Mucosa of rectum (tissue), 2 donors: ENCODE results near the gene MED26.
A peak's percentile ranks its signal among the peaks of the same experiment; 100 is the strongest.
"Not testable (repeated sequence)": the region's sequence is repeated elsewhere in the genome, so short reads cannot be mapped to it uniquely, and the experiment has no call there.

Experiments used
- H3K27ac ChIP-seq, 2 donors: one replicate each; pipeline ENCODE4 v1.7.0; 2013; ENCODE audit warnings: inconsistent platforms in 2 of 2, low read depth in 2 of 2, low read length in 2 of 2
- H3K27me3 ChIP-seq, 2 donors: one replicate each; pipeline ENCODE4 v1.7.0; 2013; ENCODE audit warnings: low read length in 2 of 2; ENCODE audit not compliant: control insufficient read depth in 2 of 2, insufficient read depth in 2 of 2
- H3K36me3 ChIP-seq, 2 donors: one replicate each; pipeline ENCODE4 v1.7.0; 2013; ENCODE audit warnings: low read length in 2 of 2; ENCODE audit not compliant: control insufficient read depth in 2 of 2, insufficient read depth in 2 of 2
- H3K4me1 ChIP-seq, 2 donors: one replicate each; pipeline ENCODE4 v1.7.0; 2013; ENCODE audit warnings: low read length in 2 of 2, mild to moderate bottlenecking in 1 of 2; ENCODE audit not compliant: control insufficient read depth in 2 of 2, insufficient read depth in 2 of 2
- H3K4me3 ChIP-seq, 2 donors: one replicate each; pipeline ENCODE4 v1.7.0; 2013; ENCODE audit warnings: low read length in 2 of 2
- H3K9ac ChIP-seq, 2 donors: one replicate each; pipeline ENCODE4 v1.7.0; 2013; ENCODE audit warnings: low read length in 2 of 2, low read depth in 1 of 2, mild to moderate bottlenecking in 1 of 2
- H3K9me3 ChIP-seq, 2 donors: one replicate each; pipeline ENCODE4 v1.7.0; 2013; ENCODE audit warnings: low read length in 2 of 2; ENCODE audit not compliant: control insufficient read depth in 2 of 2
- donor health status: healthy.
- donor health status: Normal muscosa, but diverticular disease.

The MED26 gene

DNA sequence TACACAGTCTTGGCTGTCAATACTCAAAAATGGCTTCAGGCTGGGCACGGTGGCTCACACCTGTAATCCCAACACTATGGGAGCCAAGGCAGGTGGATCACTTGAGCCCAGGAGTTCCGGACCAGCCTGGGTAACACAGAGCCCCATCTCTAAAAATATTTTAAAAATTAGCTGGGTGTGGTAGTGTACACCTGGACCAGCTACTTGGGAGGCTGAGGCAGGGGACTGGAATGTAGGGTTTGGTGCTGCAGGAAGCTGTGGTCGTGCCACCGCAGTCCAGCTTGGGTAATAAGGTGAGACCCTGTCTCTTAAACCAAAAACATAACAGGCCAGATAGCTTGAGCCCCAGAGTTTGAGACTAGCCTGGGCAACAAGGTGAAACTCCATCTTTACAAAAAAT lies 79.0 kb downstream of the MED26 start:
- Histone ChIP-seq H3K27me3 (no peaks in the 10 kb centered on the region), H3K27ac (no peak overlapping the region), H3K9ac (no peak overlapping the region), H3K4me1 (no peaks in the 10 kb centered on the region), H3K4me3 (no peak overlapping the region), H3K36me3 (peaks cover 15% of the 10 kb centered on the region in 2 donors), H3K9me3 (no peaks in the 10 kb centered on the region)

DNA sequence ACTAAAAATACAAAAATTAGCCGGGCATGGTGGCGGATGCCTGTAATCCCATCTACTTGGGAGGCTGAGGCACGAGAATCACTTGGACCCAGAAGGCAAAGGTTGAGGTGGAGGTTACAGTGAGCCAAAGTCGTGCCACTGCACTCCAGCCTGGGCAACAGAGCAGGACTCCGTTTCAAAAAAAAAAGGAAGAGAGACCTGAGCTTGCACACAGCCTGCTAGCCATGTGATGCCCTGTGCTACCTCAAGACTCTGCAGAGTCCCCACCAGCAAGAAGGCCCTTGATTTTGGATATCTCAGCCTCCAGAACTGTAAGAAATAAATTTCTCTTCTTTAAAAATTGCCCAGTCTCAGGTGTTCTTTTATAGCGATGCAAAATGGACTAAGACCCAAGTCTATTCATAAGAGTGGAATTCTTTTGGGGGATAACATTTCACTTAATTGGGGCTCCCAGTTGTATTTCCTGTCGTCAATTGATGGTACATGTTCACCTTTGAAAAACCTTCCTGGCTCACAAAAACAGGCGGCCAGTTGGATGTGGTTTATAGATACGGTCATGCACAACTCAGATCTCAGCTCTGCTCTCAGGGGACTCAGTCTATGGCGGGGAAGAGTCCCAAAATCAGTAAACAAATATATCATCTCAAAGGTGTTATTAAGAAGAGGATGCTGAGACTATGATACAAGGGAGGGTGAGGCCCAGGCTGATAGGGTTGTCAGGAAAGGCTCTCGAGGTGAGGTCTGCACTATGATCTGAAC lies 83.4 kb downstream of the MED26 start:
- Histone ChIP-seq H3K36me3 (peaks cover 2 to 3% of the 10 kb centered on the region in 2 donors), H3K9me3 (no peaks in the 10 kb centered on the region), H3K27me3 (no peaks in the 10 kb centered on the region), H3K27ac (no peak overlapping the region), H3K4me1 (peaks cover 17 to 19% of the 10 kb centered on the region in 2 donors), H3K4me3 (no peak overlapping the region), H3K9ac (no peak overlapping the region)

DNA sequence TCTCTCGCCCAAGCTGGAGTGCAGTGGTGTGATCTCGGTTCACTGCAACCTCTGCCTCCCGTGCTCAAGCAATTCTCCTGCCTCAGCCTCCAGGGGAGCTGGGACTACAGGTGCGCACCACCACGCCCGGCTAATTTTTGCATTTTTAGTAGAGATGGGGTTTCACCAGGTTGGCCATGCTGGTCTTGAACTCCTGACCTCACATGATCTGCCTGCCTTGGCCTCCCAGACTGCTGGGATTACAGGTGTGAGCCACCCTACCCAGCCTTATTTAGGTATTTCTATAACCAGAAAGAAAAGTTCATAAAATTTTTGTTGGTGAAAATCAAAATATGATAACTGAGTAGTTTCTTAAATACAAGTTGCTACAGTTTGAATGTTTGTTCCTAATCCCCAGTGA lies 84.3 kb downstream of the MED26 start:
- not testable (repeated sequence) for H3K4me3 ChIP-seq, H3K27ac ChIP-seq, H3K27me3 ChIP-seq, H3K9ac ChIP-seq, H3K9me3 ChIP-seq, H3K36me3 ChIP-seq
- peaks cover 17 to 19% of the 10 kb centered on the region in 2 donors for H3K4me1 ChIP-seq

DNA sequence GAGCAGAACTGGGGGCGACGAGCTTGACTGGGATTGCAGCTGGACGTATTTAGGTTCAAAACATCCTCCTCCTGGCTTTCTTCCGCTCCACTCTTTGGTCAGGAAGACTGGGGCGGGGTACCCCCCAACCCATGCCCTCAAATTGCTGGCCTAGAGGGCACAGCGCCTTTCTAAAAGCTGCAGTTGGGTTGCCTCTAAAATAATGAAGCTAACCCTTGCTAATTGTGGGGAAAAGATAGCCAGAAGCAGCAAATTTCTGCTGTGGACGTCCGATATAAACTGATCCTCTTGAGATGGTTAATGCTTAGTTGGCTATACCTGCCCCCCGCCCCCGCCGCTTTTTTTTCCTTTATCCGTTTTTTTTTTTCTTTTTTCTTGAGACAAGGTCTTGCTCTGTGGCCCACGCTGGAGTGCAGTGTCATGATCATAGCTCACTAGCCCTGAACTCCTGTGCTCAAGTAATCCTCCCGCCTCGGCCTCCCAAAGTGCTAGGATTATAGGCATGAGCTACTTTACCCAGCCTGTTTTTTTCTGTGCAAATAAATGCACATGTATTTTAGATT lies 85.0 kb downstream of the MED26 start:
- peaks cover 5 to 8% of the 10 kb centered on the region in 2 donors for H3K36me3 ChIP-seq
- peak overlapping the region; percentile 64 to 87 for H3K27ac ChIP-seq
- H3K4me1 ChIP-seq = peaks cover 17 to 19% of the 10 kb centered on the region in 2 donors
- H3K4me3 ChIP-seq = peak overlapping the region; percentile 85 to 96
- H3K27me3 ChIP-seq = no peaks in the 10 kb centered on the region
- H3K9me3 ChIP-seq = no peaks in the 10 kb centered on the region
- H3K9ac ChIP-seq = peak overlapping the region; percentile 92 to 95

DNA sequence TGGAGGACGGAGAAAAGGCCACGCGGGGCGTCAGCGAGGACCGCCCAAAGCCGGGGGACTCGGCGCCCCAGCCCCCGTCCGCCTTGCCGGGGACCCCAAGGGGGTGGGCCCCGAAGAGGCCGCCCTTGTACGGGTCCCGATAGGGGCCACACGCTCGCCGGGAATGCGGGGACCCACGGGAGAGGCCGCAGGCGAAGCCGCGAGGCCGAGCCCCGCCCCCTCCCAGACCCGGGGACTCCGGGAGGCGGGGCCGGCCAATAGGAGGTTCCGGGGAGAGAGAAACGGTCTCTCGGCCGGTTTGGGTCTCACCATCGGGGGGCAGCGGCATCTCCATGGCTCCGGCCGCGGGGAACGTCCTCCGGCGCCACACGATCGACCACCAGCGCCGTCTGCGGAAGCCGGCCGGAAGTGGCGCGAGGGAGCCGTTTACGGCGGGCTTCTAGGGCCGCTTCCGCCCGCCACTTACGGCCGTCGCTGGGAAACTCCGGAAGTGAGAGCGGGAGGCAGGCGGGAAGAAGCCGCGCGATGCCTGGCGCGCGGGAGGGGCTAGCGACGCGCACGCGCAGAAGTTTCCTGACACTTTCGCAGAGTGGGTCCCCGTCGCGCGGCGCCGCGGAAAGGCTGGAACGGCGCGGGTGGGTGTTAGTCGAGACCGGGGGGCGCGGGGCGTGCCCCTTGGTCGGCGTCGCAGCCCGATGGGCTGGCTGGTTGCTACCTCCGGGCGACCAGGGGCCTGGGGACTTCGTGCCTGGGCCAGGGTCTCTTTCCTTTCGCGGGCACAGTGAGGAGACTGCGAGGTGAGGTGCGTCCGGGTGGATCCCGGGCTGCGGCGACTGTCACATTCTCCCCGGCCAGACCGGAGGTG lies 85.7 kb downstream of the MED26 start, which contains the start of gene CHERP:
CHERP (minus strand) TSS at position 393 of the 865 bp plus-strand sequence; CDS start at position 334, 59 bp downstream.
- peak within 1 kb of the TSS; percentile 85 to 96 for H3K4me3 ChIP-seq

DNA sequence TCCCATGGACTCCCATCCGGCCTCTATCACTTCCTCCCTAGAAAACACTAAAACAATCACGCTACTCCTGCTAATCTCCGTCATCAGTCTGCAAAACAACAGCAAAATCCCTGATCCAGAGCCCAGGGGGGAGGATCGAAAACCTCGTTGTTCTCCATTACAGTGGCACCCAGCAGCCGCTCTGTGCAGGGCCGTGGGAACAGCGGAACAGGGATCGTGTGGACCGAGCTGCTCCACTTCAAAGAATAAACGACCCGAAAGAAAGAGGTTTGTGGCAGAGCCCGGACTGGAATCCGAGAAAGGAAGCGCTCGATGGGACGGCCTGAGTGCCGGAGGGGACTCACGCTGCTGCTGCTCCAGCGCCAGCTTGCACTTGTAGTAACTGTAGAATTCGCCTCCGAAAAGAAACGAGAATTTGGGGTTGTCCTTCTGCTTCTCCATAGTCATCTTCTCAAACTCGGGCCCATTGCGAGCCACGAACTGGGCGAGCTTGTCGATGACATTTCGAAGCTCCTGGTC lies 86.4 kb downstream of the MED26 start:
- Histone ChIP-seq H3K27me3 (no peaks in the 10 kb centered on the region), H3K4me1 (peaks cover 17 to 19% of the 10 kb centered on the region in 2 donors), H3K4me3 (peak overlapping the region; percentile 85 to 96)

More for the DNA sequence above, 85.7 kb downstream of the MED26 start, which contains the start of gene CHERP:
- no peaks in the 10 kb centered on the region for H3K9me3 ChIP-seq
- H3K36me3 ChIP-seq = peaks cover 5 to 15% of the 10 kb centered on the region in 2 donors
- peaks cover 17 to 19% of the 10 kb centered on the region in 2 donors for H3K4me1 ChIP-seq
- no peaks in the 10 kb centered on the region for H3K27me3 ChIP-seq
- peak within 1 kb of the TSS; percentile 92 to 95 for H3K9ac ChIP-seq
- peak within 1 kb of the TSS; percentile 64 to 87 for H3K27ac ChIP-seq

DNA sequence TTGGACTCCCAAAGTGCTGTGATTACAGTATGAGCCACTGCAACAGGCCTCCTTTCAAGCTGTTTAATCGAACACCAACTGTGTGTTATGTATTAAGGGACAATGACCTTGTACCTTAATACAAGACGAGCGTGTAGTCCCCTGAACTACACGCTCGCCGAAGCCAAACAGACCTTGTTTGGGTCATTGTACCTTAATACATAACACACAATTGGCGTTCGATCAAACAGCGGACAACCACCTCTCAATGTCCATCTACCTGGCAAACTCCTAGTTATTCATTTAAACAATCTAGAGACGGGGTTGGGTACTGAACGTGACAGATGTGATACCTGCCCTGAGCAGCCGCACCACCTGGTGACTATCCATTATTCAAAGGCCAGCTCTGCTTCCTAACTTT lies 87.1 kb downstream of the MED26 start:
- Histone ChIP-seq H3K27ac (no peak overlapping the region), H3K4me1 (peaks cover 17 to 19% of the 10 kb centered on the region in 2 donors), H3K9me3 (no peaks in the 10 kb centered on the region), H3K9ac (peak overlapping the region; percentile 83 to 92), H3K4me3 (peak overlapping the region; percentile 85 to 96), H3K27me3 (no peaks in the 10 kb centered on the region), H3K36me3 (peaks cover 11 to 24% of the 10 kb centered on the region in 2 donors)

More for the DNA sequence above, 86.4 kb downstream of the MED26 start:
- H3K9ac ChIP-seq = peak overlapping the region; percentile 83 to 92
- peak overlapping the region in 1 of 2 donors; percentile 87 for H3K27ac ChIP-seq
- H3K36me3 ChIP-seq = peaks cover 5 to 18% of the 10 kb centered on the region in 2 donors
- H3K9me3 ChIP-seq = no peaks in the 10 kb centered on the region

DNA sequence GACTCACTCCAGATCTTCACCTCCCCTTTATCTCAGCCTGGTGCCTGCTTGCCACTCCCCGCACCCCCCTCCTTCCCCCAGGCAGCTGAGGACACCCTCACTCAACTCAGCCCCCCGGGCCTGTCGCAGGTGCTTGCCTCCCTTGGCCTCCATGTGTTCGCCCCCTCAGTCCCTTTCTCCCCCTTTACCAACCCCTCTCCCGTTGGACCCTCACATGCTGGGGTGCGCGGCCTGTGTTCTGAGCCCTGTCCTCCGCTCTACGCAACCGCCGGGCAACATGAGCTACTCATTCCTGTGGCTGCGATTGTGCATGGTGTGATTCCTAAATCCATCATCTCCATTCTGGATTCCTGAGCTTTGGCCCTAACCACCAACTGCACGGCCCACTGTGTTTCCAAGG lies 90.9 kb downstream of the MED26 start:
- no peak overlapping the region for H3K27ac ChIP-seq
- no peaks in the 10 kb centered on the region for H3K9me3 ChIP-seq
- H3K4me3 ChIP-seq = no peak overlapping the region
- H3K36me3 ChIP-seq = peaks cover 34 to 56% of the 10 kb centered on the region in 2 donors
- H3K9ac ChIP-seq = no peak overlapping the region
- H3K4me1 ChIP-seq = peaks cover 10 to 12% of the 10 kb centered on the region in 2 donors
- H3K27me3 ChIP-seq = no peaks in the 10 kb centered on the region

DNA sequence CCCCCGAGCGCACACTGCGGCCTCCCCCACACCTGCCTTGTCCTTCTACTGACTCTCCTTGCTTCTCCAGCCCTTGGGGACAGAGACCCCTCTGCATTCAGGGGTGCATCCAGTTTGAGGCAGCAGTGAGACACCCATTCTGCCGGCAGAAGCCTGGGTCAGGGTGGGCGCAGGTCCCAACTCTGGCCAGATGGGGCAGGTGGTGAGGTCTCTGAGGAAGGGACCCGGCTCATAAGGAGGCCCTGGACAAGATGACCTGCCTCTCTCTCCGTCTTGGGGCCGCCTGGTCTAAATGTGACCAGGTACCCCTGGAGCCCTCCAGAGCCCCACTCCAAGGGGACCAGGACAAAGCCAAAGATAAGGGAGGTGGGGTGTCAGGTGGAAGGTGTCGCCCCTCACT lies 91.9 kb downstream of the MED26 start:
- H3K9me3 ChIP-seq = no peaks in the 10 kb centered on the region
- H3K36me3 ChIP-seq = peaks cover 43 to 65% of the 10 kb centered on the region in 2 donors
- no peak overlapping the region for H3K9ac ChIP-seq
- no peak overlapping the region for H3K27ac ChIP-seq
- H3K4me3 ChIP-seq = no peak overlapping the region
- peaks cover 5 to 7% of the 10 kb centered on the region in 2 donors for H3K4me1 ChIP-seq
- H3K27me3 ChIP-seq = no peaks in the 10 kb centered on the region
